Activated naive CD4-positive, alpha-beta T cell treated with anti-CD3 and anti-CD28 coated beads, Interleukin-2, amount 50 U/mL, for 16 hours (primary cell): ENCODE results near the gene BCAS3.
"Not testable (repeated sequence)": the region's sequence is repeated elsewhere in the genome, so short reads cannot be mapped to it uniquely, and the experiment has no call there.

Experiments used
- DNase-seq: peaks from one replicate; pipeline ENCODE4 v3.0.0-alpha.2; 2020

The BCAS3 gene

DNA sequence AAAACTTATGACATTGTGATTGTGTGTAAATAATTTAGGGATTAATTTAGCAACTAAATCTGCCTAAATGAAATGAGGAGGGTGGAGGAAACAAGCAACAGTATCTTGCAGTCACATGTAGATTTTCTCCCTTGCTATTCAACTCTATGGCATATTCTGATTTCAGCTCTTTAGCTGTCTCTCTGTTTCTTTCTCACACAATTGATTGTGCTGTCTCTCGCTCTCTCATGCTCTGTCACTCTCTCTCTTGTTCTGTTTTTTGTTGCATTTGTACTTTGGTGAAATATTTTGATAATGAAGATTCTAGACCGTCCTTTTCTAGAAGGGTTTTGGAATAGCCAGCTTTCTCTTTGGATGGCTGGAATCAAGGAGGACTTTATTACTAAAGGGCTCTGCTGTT, 70.6 kb downstream of the BCAS3 start:
- DNase-seq = no peak

- no peak for DNase-seq
Measured at GRCh38 chr17:60749050-60749449, 71.4 kb downstream of the BCAS3 start.

DNA sequence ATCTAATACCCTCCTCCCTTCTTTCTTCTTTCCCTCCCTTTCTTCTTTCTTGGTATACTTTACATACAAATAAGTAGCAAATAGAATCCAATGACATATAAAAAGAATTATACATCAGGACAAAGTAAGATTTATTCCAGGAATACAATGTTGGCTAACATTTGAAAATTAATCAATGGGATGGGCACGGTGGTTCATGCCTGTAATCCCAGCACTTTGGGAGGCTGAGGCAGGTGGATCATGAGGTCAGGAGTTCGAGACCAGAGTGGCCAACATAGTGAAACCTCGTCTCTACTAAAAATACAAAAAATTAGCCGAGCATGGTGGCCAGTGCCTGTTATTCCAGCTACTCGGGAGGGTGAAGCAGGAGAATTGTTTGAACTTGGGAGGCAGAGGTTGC, 72.1 kb downstream of the BCAS3 start:
- DNase-seq = no peak

DNA sequence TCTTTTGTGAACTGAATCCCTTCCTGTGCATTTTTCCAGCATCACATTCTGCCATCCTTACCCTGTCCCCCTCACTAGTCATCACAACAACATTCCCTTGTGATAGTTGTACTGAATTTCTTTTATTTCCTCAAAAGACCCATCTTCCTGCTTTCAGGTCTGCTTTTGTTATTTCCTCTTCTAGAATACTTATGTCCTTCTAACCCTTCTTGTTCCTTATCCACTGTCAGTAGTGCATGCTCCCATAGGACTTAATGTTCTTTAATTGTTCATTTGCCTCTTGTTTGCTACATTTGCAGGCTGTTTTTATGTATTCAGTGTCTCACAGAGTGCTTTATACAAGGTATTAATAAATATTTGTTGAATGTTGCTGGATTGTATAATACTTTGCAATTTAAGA, 73.0 kb downstream of the BCAS3 start:
- no peak for DNase-seq

DNA sequence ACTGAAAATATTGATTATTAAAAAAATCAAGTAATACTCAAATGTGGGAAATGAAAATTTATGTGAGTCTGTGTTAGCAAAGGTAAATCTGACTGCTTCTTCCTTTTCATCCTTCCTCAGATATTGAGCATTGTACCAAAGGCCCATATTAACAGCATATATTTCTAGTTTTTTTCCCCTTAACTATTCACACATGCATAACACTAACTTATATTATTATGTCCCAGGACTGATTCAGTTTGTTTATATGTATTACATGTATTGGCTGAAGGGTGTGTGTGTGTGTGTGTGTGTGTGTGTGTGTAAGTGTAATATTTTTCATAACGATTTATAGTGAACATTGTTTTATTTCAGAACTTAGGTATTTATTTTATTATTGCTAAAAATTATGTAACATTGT, 74.2 kb downstream of the BCAS3 start:
- no peak for DNase-seq

DNA sequence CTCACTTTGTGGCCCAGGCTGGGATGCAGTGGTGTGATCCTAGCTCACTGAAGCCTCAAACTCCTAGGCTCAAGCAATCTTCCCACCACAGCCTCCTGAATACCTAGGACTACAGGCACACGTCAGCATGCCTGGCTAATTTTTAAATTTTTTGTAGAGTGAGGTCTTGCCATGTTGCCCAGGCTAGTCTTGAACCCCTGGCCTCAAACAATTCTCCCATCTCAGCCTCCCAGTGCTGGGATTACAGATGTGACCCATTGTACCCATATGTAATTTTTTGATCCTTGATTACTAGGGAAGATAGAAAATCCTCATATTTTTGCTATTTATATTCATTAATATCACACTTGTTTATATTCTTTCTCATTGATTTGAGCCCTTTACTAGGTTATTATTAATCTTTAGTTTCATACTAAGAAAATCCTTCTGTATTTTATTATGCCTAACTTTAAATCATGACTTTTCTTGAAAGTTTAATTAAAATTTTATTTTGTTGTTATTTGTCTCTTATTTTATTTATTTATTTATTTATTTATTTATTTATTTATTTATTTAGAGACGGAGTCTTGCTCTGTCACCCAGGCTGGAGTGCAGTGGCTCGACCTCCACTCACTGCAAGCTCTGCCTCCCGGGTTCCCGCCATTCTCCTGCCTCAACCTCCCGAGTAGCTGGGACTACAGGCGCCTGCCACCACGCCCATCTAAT, 75.4 kb downstream of the BCAS3 start:
- DNase-seq = no peak

- no peak for DNase-seq
Measured at GRCh38 chr17:60754057-60754604, 76.5 kb downstream of the BCAS3 start.

DNA sequence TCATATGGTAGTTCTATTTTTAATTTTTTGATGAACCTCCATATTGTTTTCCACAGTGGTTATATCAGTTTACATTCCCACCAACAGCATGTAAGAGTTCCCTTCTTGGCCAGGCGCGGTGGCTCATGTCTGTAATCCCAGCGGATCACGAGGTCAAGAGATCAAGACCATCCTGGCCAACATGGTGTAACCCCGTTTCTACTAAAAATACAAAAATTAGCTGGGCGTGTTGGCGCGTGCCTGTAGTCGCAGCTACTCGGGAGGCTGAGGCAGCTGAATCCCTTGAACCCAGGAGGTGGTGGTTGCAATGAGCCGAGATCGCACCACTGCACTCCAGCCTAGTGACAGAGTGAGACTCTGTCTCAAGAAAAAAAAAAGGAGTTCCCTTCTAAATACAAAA, 79.1 kb downstream of the BCAS3 start:
- not testable (repeated sequence) for DNase-seq

GRCh38 chr17:60757437-60757836, 79.8 kb downstream of the BCAS3 start:
- no peak for DNase-seq

DNA sequence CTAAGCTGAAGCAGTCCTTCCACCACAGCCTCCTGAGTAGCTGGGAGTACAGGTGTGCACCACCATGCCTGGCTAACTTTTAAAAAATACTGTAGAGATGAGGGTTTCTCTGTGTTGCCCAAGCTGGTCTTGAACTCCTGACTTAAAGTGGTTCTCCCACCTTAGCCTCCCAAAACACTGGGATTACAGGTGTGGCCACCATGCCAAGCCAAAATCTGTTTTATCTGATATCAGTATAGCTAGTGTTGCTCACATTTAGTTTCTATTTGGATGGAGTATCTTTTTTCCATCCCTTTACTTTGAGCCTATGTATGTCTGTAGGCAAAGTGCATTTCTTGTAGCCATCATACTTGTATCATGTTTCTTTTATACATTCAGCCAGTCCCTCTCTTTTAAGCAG, 82.1 kb downstream of the BCAS3 start:
- no peak for DNase-seq

DNA sequence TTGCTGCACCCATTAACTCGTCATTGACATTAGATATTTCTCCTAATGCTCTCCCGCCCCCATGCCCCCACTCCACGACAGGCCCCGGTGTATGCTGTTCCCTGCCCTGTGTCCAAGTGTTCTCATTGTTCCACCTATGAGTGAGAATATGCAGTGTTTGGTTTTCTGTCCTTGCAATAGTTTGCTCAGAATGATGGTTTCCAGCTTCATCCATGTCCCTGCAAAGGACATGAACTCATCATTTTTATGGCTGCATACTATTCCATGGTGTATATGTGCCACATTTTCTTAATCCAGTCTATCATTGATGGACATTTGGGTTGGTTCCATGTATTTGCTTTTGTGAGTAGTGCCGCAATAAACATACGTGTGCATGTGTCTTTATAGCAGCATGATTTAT, 83.7 kb downstream of the BCAS3 start:
- DNase-seq = not testable (repeated sequence)

DNA sequence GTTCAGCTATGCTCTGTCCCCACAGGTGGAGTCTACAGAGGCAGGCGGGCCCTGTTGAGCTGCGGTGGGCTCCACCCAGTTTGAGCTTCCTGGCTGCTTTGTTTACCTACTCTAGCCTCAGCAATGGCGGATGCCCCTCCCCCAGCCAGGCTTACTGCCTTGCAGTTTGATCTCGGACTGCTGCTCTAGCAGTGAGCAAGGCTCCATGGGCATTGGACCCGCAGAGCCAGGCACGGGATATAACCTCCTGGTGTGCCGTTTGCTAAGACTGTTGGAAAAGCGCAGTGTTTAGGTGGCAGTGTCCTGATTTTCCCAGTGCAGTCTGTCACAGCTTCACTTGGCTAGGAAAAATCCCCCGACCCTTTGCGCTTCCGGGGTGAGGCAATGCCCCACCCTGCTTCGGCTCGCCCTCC, 89.1 kb downstream of the BCAS3 start:
- DNase-seq = no peak

DNA sequence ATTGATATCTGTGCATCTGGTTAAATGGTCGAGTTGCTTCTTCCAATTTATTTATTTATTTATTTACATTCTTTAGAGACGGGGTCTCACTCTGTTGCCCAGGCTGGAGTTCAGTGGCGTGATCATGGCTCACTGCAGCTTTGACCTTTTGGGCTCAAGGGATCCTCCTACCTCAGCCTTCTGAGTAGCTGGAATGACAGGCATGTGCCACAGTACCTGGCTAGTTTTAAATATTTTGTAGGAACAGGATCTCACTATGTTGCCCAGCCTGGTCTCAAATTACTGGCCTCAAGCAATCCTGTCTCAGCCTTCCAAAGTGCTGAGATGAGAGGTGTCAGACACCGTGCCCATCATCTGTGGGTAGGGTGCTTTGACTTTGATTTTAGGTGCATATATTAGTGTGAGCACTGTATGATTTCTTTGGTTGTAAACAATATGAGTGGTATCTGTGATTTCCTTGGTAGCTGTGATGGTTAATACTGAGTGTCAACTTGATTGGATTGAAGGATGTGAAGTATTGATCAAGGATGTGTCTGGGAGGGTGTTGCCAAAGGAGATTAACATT, 90.2 kb downstream of the BCAS3 start:
- DNase-seq = no peak

GRCh38 chr17:60769327-60769726, 91.7 kb downstream of the BCAS3 start:
- DNase-seq = no peak

DNA sequence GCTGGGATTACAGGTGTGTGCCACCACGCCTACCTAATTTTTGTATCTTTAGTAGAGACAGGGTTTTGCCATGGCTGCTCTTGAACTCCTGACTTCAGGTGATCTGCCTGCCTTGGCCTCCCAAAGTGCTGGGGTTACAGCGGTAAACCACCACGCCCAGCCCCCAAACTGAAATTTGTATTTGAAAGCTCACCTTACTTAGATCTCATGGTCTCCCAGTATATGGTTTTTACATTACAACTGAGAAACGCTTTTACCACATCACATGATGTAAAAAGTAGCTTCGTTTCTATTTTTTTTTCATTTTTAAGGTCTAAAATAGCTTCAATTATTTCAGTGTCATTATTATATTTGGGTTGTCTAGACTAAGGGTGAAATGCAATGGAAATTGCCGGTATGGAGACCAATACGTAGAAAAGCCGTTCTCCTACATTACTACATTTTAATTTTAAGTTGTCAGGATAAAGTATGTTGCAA, 93.3 kb downstream of the BCAS3 start:
- no peak for DNase-seq

DNA sequence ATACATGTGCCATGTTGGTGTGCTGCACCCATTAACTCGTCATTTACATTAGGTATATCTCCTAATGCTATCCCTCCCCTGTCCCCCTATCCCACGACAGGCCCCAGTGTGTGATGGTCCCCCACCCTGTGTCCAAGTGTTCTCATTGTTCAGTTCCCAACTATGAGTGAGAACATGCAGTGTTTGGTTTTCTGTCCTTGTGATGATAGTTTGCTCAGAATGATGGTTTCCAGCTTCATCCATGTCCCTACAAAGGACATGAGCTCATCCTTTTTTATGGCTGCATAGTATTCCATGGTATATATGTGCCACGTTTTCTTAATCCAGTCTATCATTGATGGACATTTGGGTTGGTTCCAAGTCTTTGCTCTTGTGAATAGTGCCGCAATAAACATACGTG, 94.0 kb downstream of the BCAS3 start:
- not testable (repeated sequence) for DNase-seq

- DNase-seq = no peak
Measured at GRCh38 chr17:60773552-60773951, 95.9 kb downstream of the BCAS3 start.

DNA sequence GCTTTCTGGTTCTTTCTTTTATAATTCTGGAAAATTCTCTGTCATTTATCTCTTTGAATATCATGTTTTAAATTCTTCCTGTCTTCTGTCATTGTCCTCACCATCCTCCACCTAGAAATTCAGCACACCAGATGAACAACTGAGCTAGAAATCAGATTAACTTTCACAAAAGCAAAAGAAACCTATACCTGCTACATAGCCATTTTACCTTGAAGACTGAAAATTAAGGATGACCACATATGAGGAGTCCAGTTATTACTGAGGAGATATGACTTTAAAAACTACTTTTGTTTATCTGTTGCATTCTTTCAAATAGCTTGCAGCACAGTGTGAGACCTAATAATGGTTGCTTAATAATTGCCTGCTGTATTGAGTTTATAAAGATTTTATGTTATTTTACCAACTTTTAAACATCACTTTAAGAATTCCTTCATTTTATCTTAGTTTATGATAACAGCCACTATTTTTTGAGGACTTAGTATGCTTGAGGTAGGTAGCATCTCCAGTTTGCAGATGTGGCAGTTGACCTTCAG, 104.3 kb downstream of the BCAS3 start:
- DNase-seq = no peak

GRCh38 chr17:60782742-60783141, 105.1 kb downstream of the BCAS3 start:
- no peak for DNase-seq

GRCh38 chr17:60790205-60790604, 112.6 kb downstream of the BCAS3 start:
- DNase-seq = no peak

DNA sequence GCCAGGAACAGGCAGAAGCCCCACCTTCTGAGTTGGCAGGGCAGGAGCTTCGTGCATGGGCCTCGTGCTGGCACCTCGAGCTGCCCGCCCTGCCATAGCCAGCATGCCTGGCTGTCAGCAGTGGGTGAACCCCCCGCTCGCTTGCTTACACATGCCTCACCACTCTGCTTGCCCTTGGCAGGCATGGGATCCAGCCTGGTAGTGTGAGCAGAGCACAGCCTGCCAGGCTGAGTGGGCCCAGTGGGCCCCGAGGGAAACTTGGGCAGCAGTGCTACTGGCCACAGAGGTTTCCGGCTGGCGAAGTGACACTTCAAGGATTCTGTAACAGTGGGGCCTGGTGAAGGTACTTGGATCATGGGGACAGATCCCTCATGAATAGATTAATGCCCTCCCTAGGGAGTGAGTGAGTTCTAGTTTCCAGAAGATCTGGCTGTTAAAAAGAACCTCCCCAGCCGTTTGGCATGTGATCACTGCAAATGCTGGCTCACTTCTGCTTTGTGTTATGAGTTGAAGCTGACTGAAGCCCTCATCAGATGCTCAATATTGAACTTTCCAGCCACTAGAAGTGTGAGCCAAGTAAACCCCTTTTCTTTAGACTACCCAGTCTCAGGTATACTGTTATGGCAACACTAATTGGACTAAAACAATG, 114.7 kb downstream of the BCAS3 start:
- no peak for DNase-seq

- no peak for DNase-seq
Measured at GRCh38 chr17:60798576-60798975, 120.9 kb downstream of the BCAS3 start.

DNA sequence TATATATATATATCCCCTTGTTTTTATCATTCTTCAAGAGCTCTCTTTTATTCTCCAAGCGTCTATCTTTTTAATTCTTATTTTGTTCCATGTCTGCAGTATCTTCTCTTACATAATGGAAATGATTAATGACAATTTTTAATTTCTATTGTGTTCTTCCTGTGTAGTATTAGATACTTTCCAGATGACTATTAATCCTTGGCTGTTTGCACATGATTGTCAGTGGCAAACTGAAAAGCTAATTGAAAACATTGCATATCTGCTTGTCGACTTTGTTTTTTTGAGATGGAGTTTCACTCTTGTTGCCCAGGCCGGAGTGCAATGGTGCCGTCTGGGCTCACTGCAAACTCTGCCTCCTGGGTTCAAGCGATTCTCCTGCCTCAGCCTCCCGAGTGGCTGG, 124.7 kb downstream of the BCAS3 start:
- DNase-seq = no peak

DNA sequence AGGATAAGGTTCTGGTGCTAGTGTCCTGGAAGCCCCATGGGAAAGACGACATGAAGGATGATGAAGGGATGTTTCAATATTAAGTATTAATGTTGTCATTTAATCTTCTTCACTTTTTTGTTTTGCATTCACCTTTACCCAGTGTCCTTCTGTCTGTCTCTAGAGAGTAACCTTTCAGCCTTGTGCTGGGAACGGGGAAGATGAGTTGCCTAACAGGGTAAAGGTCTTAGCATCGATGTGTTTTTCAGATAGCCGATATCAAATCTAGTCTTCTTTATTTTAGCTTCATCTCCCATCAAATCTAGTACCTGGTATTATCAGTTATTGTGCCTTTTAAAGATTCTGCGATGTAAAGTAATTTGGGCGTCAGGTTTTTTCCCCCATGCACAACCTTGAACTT, 125.4 kb downstream of the BCAS3 start:
- no peak for DNase-seq
